ENCODE data around the gene HIVEP1.

DNA sequence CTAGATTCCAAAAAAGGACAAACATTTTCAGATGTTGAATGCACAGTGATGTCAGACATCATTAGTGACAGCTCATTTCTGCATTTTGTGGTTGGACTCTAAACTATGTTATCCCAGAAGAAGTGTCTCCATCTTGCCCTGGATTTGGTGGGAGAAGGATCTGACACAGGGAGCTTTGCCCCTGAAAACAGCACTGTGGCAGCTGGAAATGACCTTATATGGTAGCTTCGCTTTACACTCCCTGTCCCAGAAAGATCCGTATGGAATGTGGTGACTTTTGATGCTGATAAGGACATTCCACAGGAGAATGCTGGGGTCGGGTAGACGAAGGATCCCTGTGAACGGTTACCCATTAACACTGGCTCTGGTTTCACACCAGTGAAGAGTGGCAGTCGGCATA lies 190.9 kb downstream of the HIVEP1 start:
- TF ChIP-seq TAF1 (IDR thresholded peaks at IDR 0.05; ENCODE audit: low read depth, low read length) (no peak), POLR2A (IDR thresholded peaks at IDR 0.05; ENCODE audit: low read depth, low read length) (no peak), POLR2AphosphoS5 (IDR thresholded peaks at IDR 0.05; ENCODE audit: low read depth, low read length) (no peak)

Measured in GM12891 (cell line).